Stimulated activated naive CD4-positive, alpha-beta T cell treated with Interleukin-2 at 50 U/mL for 16 hours (primary cell): ENCODE results near the gene TBC1D25.

ENCODE experiments used
- DNase-seq: peaks from one replicate; lab custom pipeline; 2025; lab: John Stamatoyannopoulos, UW

The TBC1D25 gene

DNA sequence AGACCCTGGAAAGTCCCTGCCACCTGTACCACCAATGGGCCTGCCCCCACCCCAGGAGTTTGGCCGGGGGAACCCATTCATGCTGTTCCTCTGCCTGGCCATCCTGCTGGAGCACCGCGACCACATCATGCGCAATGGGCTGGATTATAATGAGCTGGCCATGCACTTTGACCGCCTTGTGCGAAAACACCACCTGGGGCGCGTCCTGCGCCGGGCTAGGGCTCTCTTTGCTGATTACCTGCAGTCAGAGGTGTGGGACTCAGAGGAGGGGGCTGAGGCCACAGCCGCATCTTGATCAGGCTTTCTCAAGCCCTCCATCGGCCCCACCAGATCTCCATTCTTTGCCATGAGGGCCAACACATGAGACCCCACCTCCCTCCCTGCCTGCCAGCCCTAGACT lies 21.2 kb downstream of the TBC1D25 start:
- no peak for DNase-seq

DNA sequence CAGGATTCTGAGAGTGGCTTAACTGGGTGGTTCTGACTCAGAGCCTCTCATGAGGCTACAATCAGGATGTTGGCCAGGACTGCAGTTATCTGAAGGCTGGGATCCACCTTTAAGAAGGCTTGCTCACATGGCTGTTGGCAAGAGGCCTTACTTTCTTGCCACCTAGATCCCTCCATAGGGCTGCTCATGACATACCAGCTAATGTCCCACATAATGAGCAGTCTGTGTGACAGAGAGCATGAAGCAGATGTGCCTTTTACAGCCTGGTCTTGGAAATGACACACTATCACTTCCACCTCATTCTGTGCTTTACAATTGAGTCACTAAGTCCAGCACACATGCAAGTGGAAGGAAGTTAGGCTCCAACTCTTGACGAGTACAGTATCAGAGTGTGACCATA lies 30.4 kb downstream of the TBC1D25 start:
- no peak for DNase-seq

DNA sequence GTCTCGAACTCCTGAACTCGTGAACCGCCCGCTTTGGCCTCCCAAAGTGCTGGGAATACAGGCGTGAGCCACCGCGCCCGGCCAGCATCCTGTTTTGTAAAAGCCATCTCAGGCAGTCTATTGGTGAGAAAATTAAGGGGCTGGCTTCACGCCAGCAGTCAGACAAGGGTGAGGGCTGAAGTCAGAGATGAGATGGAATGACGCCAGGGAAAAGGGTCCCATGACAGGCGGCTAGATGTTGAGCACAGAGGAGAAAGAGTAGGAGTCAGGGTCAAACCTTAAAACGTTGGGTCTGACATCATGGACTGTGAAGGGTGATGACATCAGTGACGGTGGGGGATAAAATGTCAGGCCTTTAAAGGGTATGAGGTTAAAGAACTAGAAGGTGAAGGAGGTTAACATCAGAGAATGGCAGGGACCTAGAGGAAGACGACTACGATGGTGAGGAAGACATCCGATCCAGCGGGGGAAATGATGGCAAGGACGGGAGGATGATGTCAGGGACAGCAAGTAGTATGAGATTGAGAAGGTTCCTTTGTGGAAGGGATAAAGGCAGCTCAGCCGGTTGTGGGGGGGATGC lies 34.3 kb downstream of the TBC1D25 start:
- DNase-seq: peak; percentile 13

DNA sequence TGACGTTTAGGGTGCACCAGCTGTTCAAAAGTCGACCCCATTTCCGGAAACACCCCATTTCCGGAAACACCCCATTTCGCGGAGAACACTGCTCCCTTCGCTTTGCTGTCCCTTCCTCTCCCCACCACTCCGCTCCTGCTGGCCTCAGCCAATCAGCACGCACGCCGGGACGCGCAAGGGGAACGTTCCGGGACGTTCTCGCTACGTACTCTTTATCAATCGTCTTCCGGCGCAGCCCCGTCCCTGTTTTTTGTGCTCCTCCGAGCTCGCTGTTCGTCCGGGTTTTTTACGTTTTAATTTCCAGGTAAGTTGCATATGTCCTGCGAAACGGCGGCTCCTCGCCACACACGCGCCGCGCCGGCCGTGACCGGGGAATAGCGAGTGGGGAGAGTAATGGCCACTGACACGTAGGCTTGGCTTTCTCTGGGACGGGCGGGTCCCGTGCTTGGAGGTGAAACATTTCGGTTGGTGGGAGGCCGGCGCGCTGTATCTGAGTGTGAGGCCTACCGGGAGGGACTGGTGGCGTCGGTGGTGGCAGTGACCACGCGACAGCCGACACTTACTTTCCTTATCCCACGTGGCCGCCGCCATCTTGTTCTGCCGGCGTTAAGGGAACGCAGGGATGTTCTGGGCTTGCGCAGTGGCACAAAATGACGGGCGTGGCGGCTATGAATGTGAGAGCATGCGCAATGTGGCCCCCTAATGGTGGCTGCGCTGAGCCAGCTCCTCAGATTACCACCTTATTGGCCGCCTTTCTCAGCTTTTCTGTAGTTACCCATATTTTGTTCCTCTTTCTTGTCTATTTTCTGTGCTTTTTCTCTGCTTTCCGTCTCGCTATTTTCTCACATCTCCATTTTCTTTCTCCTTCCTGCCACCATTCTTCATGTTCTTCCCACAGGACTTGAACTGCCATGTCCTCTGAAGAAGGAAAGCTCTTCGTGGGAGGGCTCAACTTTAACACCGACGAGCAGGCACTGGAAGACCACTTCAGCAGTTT lies 35.1 kb downstream of the TBC1D25 start, which contains the start of gene RBM3:
TSS of gene RBM3 (plus strand) at position 215 of the 997 bp plus-strand sequence. CDS start at position 912, 697 bp downstream.
- DNase-seq: peak; percentile 89

DNA sequence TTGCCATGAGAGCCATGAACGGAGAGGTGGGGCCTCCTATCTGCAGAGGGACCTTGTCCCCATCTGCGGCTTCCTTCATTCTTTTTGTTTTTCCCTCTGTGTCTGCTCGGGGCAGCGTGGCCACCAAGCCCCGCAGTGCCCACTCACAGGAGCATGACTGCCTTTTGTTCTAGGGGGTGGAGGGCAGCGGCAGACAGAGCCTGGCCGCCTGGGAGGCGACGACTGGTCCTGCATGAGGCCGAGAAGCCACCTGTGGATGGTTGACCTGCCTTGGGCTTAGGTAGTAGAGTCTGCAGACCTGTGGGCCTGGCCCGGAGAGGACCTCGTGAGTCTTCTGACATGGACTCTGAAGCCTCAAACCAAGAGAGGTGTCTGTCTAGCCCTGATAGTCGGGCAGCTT lies 36.1 kb downstream of the TBC1D25 start:
- DNase-seq: no peak

DNA sequence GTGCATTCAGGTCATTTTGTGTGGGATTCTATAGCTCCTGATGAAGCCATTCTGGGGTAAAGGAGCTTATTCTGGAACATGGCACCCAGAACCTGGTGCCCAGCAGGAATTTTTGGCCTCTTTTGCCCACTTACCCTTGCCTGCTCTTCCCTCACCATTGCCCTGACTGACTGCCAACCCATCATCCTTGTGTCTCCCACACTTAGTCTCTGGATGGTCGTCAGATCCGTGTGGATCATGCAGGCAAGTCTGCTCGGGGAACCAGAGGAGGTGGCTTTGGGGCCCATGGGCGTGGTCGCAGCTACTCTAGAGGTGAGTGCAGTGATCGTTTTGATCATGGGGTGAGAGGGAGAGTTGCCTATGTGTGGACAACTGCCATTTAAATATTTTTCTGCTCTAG lies 36.6 kb downstream of the TBC1D25 start:
- no peak for DNase-seq

DNA sequence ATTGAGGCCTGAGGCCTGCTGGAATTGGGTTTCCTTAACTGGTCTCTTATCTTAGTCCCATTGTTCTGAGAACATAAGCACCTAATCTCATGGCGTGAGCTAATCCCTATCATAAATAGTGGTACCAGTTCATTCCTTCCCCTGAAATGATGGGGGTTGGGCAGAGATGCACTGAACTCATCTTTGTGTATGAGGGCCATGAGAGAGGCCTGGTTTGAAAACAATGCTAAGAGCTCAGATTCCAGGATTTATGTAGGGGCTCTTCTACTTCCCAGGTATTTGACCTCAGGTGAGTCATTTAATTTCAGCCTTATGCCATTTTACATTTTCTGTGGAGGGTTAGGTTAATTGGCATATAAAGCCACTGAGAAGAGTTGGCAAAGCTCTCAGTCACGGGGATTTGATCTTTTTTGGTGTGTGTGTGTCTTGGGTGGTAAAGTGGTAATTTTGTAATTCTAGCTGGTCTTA lies 39.2 kb downstream of the TBC1D25 start:
- DNase-seq: no peak

DNA sequence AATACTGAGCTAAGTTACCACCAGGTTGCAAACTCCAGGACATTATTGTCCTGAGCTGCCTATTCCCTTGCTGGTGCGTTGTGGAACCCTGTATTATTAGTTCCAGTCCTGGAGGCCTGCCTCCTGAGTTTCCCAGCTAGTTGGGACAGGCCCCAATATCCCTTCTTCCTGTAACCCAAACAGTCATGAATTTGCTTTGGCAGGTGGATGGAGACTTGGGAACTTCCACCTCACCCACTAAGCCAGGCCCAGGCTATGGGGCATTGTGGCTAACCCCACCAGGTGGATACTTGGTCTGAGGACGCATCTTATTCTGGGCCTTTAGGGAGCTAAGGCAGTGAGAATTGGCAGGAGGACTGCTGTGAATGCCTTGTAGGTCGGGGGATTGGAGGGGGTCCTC lies 39.7 kb downstream of the TBC1D25 start:
- no peak for DNase-seq

DNA sequence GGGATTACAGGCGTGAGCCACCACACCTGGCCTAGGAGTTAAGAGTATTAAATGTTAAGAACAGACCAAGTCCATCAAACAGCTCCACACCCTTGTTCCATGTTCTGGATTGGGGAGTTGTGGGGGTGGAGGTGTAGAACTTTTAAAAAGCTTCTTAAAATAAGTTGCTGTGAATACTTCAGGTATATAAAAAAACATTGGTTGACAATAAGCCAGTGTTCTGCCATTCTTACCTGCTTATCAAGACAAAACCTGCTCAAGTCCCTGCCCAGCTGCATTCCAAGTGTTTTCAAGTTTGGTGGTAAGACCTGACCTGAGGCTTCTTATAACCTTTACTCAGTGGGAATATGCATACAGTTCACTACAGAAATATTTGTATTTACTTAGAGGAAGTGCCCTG lies 41.1 kb downstream of the TBC1D25 start:
- DNase-seq: no peak

DNA sequence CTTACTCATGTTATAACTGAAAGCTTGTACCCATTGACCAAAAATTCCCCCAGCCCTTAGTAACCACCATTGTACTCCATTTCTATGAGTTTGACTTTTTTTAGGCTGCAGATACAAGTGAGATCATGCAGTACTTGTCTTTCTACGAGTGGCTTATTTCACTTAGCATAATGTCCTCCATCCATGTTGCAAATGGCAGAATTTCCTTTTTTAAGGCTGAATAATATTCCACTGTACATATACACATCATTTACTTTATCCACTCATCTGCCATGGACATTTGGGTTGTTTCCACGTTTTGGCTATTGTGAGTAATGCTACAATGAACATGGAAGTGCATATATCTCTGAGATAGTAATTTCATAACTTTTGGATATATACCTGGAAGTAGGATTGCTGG lies 45.2 kb downstream of the TBC1D25 start:
- no peak for DNase-seq

DNA sequence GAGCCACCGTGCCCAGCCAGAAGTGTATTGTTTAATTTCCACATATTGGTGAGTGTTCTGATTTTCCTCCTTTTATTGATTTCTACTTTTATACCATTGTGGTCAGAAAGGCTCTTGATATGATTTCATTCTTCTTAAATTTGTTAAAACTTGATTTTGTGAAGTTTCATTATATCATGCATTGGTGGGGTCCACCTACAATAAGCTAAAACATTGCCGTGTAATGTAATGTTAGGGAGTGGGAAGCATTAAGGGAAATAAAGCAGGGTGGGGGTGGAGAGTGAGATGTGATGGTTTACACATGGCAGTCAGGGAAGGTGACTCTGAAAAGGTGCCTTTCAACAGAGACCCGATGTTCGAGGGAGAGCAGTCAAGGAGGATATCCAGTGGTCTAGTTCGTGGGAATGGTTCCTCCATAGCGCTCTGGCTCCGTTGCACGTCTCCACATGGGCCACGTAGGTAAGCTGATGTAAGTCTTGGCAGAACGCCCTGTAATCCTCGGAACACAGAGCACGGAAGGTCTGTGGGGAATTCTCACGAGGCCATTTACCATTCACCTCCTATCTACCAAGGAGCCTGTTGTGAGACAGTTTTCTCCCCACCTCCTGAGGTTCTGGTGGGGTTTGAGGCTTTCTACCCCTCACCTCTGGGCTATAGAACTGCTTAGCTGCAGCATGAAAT lies 50.1 kb downstream of the TBC1D25 start:
- DNase-seq: no peak

DNA sequence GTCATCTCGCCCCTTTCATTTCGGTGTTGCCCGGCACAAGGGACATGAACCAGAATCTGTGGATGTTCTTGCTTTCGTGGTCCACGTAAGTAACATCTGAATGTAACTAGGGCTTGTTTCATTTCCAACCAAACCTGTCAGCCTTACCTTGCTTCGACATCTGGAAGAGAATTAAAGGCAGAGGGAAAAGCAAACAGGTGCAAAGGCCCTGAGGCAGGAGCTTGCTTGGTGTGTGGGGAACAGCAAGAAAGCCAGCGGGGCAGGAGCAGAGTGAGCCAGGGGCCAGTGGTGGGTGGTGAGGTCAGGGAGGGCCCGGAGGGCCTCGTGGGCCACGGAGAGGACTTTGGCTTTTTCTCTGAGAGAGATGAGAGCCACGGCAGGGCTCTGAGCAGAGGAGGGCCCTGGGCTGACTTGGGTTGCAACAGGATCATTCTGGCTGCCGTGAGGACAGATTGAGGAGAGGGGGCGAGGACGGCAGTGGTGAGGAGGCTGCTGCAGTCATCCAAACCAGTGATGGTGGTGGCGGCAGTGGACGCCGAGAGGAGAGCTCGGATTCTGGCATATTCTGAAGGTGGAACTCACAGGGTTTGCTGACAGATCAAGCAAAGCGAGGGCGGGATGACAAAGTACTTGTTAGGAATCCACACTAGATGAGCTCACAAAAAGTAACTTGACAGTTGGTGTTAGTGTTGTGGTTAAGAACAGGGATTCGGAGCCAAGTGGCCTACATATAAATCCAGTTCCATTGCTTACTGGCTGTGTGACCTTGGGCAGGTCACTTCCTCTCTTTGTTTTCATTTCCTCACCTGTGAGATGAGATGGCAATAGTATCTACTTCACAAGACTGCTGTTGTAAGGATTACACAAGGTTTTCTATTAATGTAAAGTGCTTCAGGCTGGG lies 50.9 kb downstream of the TBC1D25 start:
- DNase-seq: no peak

DNA sequence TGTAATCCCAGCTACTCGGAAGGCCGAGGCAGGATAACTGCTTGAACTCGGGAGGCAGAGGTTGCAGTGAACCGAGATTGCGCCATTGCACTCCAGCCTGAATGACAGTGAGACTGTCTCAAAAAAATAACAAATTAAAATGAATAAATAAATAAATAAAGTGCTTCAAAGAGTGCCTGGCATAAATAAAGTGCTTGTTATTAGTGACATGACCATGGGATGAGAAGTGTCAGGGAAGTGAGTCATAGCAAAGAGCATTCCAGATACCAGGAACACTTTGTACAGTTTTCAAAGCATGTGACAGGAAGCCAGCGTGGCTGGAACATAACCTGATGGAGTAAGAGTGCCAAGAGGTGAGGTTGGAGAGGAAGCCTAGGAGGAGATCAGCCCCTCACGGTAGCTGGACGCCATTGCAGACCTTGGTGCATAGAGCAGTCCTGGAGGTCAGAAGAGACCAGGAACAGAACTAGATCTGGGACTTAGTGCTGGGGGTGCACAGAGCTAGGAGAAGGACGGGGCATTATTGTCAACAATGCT lies 51.8 kb downstream of the TBC1D25 start:
- no peak for DNase-seq

DNA sequence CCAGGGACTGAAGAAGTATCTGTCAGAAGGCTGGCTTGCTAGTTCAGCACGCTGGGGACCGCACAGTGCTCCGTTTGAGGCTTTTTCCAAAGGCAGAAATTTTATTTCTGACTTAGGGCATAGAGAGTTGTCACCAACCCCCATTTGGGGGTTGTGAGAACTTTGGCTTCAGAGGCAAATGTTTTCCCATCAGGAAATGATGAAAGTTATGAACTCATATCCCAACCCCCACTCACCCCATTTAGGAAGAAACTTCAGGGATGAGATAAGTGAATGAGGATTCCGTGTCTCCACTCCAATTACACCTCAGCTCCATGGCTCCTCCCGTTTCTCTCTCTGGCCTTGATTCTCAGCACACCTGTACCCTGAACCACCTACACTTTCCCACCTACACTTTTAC lies 53.5 kb downstream of the TBC1D25 start:
- DNase-seq: no peak

DNA sequence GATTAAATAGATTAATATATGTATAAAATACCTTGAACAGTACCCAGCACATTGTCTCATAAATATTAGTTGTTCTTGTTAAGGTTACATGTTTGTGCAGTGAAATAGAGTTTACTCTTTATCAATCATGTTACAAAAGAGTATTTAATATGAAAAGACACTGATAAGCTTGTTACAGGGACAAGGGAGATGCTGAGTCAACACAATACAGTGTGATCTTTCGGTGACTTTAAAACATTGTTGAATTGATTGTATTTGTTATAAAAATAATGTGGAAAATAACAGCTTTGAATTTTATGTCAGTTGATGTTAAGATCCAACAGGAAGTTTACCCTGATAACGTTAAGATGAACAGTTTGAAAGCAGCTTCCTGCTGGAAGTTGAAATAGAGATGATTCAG lies 56.4 kb downstream of the TBC1D25 start:
- DNase-seq: no peak

DNA sequence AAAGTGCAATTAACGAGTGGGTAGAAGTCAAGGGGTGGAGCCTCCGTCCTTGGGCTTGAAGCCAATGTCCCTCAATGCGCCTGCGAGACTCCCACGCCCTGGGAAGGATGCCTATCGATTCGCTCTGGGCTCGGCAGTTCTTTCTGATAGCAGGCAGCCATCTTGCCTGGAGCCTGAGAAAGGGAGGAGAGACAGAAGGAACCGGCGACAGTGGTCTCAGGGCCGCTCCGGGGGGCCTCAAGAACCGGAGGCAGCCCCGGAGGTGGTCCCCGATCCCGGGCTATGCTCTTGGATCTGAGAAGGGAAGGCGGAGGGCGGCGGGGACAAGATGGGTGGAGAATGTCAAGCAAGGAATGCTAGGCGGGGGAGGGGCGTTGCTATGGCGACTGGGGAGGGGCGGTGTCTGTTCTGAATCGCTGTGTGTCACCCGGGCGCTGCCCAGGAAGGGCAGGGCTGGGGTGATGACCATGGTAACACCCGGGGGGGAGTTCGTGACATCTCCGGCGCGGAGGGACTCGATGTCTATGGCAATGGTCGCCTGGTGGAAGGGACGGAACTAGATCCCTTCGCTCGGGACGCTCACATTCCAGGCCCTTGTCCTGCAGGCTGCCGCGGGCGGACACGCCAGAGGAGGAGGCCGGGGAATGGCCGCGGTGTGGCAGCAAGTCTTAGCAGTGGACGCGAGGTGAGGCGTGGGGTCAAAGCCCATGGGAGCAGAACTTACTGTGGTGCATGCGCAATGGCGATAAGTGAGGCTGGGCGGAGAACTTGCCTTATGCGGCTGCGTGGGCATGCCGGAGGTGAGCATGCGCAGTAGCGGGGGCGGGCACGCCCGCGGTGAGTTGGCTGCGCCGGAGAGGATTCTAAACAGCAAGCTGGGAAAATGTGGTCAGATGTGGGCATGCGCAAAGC lies 58.1 kb downstream of the TBC1D25 start, which contains the start of gene WDR13:
TSS of gene WDR13 (plus strand) at position 140 of the 912 bp plus-strand sequence. CDS start at position 645, 505 bp downstream.
- DNase-seq: peak; percentile 83

DNA sequence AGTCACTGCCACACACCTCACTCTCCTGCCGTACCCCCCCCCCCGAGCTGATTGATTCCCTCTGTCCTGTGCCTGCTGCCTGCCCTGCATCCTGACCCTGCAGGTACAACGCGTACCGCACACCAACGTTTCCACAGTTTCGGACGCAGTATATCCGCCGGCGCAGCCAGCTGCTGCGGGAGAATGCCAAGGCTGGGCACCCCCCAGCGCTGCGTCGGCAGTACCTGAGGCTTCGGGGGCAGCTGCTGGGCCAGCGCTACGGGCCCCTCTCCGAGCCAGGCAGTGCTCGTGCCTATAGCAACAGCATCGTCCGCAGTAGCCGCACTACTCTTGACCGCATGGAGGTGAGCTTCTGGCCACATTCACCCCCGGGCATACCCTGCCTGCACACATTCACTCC lies 59.1 kb downstream of the TBC1D25 start:
- DNase-seq: no peak

DNA sequence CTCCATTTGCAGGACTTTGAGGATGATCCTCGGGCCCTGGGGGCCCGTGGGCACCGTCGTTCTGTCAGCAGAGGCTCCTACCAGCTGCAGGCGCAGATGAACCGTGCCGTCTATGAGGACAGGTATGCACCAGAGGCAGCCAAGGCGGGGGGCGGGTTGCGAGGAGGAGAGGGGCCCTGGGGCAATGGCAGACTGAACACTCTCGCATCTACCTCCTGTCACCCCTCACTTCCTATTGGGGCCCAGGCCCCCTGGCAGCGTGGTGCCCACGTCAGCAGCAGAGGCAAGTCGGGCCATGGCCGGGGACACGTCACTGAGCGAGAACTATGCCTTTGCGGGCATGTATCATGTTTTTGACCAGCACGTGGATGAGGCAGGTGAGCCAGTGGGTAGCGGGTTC lies 59.8 kb downstream of the TBC1D25 start:
- DNase-seq: no peak

DNA sequence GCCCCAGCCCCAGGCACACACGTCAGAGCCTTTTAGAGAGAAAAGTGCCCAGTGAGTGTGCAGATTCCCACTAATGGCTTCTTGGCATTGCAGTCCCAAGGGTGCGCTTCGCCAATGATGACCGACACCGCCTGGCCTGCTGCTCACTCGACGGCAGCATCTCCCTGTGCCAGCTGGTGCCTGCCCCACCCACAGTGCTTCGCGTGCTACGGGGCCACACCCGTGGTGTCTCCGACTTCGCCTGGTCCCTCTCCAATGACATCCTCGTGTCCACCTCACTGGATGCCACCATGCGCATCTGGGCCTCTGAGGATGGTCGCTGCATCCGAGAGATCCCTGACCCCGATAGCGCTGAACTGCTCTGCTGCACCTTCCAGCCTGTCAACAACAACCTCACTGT lies 60.7 kb downstream of the TBC1D25 start:
- no peak for DNase-seq

DNA sequence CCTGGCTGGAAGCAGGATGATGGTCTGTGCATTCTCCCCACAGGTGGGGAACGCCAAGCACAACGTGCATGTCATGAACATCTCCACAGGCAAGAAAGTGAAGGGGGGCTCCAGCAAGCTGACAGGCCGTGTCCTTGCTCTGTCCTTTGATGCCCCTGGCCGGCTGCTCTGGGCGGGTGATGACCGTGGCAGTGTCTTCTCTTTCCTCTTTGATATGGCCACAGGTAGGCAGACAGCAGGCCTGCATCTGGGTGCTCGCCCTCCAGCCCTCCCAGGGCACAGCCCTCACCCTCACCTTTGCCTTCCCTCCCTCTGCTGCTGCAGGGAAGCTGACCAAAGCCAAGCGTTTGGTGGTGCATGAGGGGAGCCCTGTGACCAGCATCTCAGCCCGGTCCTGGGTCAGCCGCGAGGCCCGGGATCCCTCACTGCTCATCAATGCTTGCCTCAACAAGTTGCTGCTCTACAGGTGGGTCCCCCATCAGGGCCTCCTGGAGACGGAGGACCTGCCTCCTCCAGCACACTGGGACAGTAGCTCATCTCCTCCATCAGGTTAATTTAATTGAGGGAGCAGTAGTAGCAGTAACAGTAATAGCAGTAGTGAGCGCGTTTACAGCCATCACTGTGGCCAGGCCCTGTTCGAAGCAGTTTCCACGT lies 62.4 kb downstream of the TBC1D25 start:
- DNase-seq: no peak
